PC-9 (cell line): ENCODE data around the gene ATP2B2.

ENCODE experiments used
- EZH2 ChIP-seq: fragments of 200-600 bp; sonication (generic); IDR thresholded peaks from 2 replicates; pipeline ENCODE4 v1.8.0; 2017; ENCODE audit warnings: antibody characterized with exemption, low read depth
- TF ChIP-seq, protein P1 (sequence below): fragments of 200-600 bp; sonication (generic); conservative IDR thresholded peaks from 2 replicates; pipeline ENCODE4 v1.6.1; 2017; ENCODE audit warnings: mixed run types, antibody characterized with exemption, mild to moderate bottlenecking, moderate library complexity

DNA sequence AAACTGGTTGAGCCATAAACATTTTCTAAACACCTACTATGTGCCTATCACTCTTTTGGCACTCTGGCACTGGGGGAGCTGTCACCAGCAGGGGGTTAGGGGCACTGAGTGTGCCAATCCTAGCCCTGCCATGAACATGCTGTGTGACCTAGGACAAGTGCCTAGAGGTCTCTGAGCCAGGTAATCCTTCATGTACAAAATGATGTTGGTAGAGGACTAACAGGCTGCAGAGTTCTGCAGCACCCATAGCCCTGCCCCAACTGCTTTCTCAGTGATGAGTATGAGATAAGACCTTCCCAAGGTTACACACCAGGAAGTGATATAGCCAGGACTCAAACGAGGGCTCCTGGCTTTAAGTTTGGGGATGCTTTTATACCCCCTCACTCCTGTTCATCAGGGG, 99.6 kb downstream of the ATP2B2 start:
- TF ChIP-seq, protein P1, sequence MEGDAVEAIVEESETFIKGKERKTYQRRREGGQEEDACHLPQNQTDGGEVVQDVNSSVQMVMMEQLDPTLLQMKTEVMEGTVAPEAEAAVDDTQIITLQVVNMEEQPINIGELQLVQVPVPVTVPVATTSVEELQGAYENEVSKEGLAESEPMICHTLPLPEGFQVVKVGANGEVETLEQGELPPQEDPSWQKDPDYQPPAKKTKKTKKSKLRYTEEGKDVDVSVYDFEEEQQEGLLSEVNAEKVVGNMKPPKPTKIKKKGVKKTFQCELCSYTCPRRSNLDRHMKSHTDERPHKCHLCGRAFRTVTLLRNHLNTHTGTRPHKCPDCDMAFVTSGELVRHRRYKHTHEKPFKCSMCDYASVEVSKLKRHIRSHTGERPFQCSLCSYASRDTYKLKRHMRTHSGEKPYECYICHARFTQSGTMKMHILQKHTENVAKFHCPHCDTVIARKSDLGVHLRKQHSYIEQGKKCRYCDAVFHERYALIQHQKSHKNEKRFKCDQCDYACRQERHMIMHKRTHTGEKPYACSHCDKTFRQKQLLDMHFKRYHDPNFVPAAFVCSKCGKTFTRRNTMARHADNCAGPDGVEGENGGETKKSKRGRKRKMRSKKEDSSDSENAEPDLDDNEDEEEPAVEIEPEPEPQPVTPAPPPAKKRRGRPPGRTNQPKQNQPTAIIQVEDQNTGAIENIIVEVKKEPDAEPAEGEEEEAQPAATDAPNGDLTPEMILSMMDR = no peak
- no peak for TF ChIP-seq EZH2
